Heart left ventricle (tissue), 16 donors: ENCODE measurements around the gene KIAA0753. TPM values are rescaled to one million over a fixed set of nuclear protein-coding genes. Genes with fewer than 3 reads are reported as not detected.

Experiments used
- ATAC-seq, 4 donors: fragments of 200-7000 bp; cut with Tn5 transposase; one replicate each; pipeline ENCODE4 v1.9.1; 2020 to 2022; ENCODE audit warnings: moderate library complexity in 4 of 4, mild to moderate bottlenecking in 3 of 4, moderate number of reproducible peaks in 1 of 4
- DNase-seq, 5 donors: peaks; one replicate each; pipeline ENCODE4 v3.0.0-alpha.2; 2020
- H3K27ac ChIP-seq, 12 donors: fragments of 200-600 bp; sonication (generic) in 4 of 12; one replicate each; pipeline versions ENCODE4 v1.5.0 to v1.8.0; 2016 to 2022; ENCODE audit warnings: mild to moderate bottlenecking in 2 of 12
- H3K27me3 ChIP-seq, 9 donors: fragments of 200-600 bp; sonication (generic) in 2 of 9; one replicate each; pipeline versions ENCODE4 v1.5.1 to v1.8.0; 2016 to 2022; ENCODE audit warnings: mild to moderate bottlenecking in 3 of 9
- H3K36me3 ChIP-seq, 9 donors: fragments of 200-600 bp; sonication (generic) in 2 of 9; one replicate each; pipeline versions ENCODE4 v1.5.0 to v1.8.0; 2018 to 2022; ENCODE audit warnings: mild to moderate bottlenecking in 2 of 9
- H3K4me1 ChIP-seq, 12 donors: fragments of 200-600 bp; sonication (generic) in 4 of 12; one replicate each; pipeline versions ENCODE4 v1.5.0 to v1.8.0; 2016 to 2022; ENCODE audit warnings: mild to moderate bottlenecking in 3 of 12
- H3K4me3 ChIP-seq, 12 donors: fragments of 200-600 bp; sonication (generic) in 4 of 12; one replicate each; pipeline versions ENCODE4 v1.5.0 to v1.8.0; 2017 to 2022; ENCODE audit warnings: mild to moderate bottlenecking in 9 of 12, moderate library complexity in 4 of 12
- H3K9me3 ChIP-seq, 12 donors: fragments of 200-600 bp; sonication (generic) in 4 of 12; one replicate each; pipeline versions ENCODE4 v1.5.0 to v1.8.0; 2016 to 2022; ENCODE audit warnings: mild to moderate bottlenecking in 1 of 12
- POLR2A ChIP-seq, 2 donors: fragments of 450-650 bp; IDR thresholded peaks; one replicate each; pipeline ENCODE4 v1.6.1; 2017; ENCODE audit warnings: antibody characterized with exemption in 2 of 2, mild to moderate bottlenecking in 2 of 2, moderate library complexity in 2 of 2
- WGBS, 4 donors: extraction: QIAGEN DNeasy Blood & Tissue Kit in 2 of 4; methylation state at CpG; one replicate each; pipeline versions ENCODE4 v1.1.5 to v1.1.7; 2013 to 2018; 5-methylcytosine and 5-hydroxymethylcytosine counted together
- intact Hi-C, 10 donors: fragments of 100-400 bp; cut with DNase I; formaldehyde crosslinking; loops; one replicate each; pipeline versions ENCODE4 v1.11.1 to v1.14.2; 2022
- polyA plus RNA-seq, 2 donors: library from polyadenylated mRNA; stranded (reverse); fragments of 200-250 nt; gene quantifications; one replicate each; pipeline ENCODE4 v1.2.3, GENCODE V29; 2013
- total RNA-seq, 9 donors: library from RNA; depleted of rRNA in 2 of 9; stranded (reverse); fragments of >200 nt in 2 of 9; fragmentation: NEBNext Ultra II Directional in 3 of 9; extraction: Animal tissue kit (Norgen Biotek cat#: 25700) in 3 of 9; gene quantifications; one replicate each; pipeline versions ENCODE4 v1.1.0 to v1.2.4, GENCODE V29; 2016 to 2023
- TF ChIP-seq, protein P1 (sequence below), 12 donors: fragments of 200-600 bp; sonication (generic) in 4 of 12; IDR thresholded peaks; one replicate each; pipeline versions ENCODE4 v1.5.0 to v1.8.0; 2018 to 2022; ENCODE audit warnings: antibody characterized with exemption in 12 of 12, mild to moderate bottlenecking in 5 of 12
- donor health status: ischemic (EF 13 %, LVEDD 7.1; RV severe dilation, severe dysfunction).
- donor health status: healthy with polysubstance abuse.
- donor health status: DM: no; HTN: yes; CAD: no.
- donor health status: DM: no; HTN: no; CAD: no.
- donor health status: ischemic (EF 25% LVEDD 6.9; RV normal size, moderate dysfunction).
- donor health status: ischemic (EF 25% LVEDD 5.7; RV mildly dilated, moderate dysfunction).
- donor health status: healthy.
- donor health status: DM: yes; HTN: yes; CAD: no.
- donor health status: ischemic (EF 35%, LVEDD 5.7; RV mildly dilated, moderate dysfunction).
- donor health status: nonischemic (EF 11% LVEDD 7.7; RV severe dilation, severe dysfunction).
- donor health status: DM: yes; HTN: yes; CAD: no.
- donor health status: PGD.
- donor health status: ischemic (EF 29% LVEDD 5.4; RV normal size, mild dysfunction).
- donor health status: nonischemic (EF 23%, LVEDD 6.1; RV moderate dilation, normal function).

The KIAA0753 gene
- total and polyA plus RNA-seq, 11 donors: 2.7 to 10.2 (median 5.0) TPM

DNA sequence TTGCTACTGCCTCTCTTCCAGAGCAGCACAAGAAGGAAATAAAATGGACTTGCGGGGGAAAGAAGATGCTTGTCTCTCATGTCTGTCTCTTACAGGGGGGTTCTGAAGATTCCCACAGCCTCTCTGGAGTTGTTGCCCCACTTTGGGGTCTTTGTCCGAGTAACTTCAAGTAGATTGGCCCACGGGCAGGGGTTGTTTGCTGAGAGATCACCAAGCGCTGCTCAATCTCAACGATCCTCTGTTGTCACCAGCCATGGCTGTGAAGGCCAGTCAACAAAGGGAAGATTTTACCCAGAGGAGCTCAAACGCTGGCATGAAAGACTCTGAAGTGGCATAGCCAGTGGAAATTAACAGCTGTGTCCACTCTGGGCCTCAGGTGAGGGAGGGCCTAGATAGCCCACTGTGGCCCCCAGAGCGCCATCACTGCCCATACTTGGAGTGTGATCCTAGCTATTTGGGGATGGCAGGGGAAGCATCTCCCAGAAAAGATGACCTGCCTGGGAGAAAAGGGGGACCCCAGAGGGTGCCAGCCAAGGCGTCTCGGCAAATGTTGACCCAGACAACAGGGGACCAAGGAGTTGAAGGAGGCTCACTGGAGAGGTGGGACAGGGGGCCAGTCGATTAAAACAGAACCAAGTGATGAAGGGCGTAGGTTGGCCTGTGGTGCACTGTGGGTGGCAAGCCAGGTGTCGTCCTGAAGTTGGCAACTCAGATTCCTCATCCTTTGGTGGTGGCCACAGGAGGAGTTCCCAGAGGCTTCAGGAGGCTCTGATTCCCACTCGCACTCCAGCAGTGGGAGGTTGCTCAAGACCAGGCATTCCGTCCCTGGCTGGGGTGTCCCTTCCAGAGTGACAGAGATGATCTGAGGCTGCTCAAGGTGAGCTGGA, 44.6 kb upstream of the KIAA0753 start:
- peaks cover 0 to 13% (median 0%) of the 10 kb centered on the region in 9 donors for H3K27me3 ChIP-seq
- no peaks in the 10 kb centered on the region for H3K4me1 ChIP-seq
- 71 to 78% (median 75%) methylated on average over 12 to 14 of the region's 14 CpGs for WGBS, 4 donors
- TF ChIP-seq, protein P1, sequence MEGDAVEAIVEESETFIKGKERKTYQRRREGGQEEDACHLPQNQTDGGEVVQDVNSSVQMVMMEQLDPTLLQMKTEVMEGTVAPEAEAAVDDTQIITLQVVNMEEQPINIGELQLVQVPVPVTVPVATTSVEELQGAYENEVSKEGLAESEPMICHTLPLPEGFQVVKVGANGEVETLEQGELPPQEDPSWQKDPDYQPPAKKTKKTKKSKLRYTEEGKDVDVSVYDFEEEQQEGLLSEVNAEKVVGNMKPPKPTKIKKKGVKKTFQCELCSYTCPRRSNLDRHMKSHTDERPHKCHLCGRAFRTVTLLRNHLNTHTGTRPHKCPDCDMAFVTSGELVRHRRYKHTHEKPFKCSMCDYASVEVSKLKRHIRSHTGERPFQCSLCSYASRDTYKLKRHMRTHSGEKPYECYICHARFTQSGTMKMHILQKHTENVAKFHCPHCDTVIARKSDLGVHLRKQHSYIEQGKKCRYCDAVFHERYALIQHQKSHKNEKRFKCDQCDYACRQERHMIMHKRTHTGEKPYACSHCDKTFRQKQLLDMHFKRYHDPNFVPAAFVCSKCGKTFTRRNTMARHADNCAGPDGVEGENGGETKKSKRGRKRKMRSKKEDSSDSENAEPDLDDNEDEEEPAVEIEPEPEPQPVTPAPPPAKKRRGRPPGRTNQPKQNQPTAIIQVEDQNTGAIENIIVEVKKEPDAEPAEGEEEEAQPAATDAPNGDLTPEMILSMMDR (IDR thresholded peaks at IDR 0.05): no peak
- no peak for TF ChIP-seq POLR2A (IDR thresholded peaks at IDR 0.05)
- no peaks in the 10 kb centered on the region for H3K9me3 ChIP-seq
- DNase-seq: no peak
- intact Hi-C loops: no loop called here
- no peak overlapping the region for H3K4me3 ChIP-seq
- no peak for ATAC-seq
- no peaks in the 10 kb centered on the region for H3K36me3 ChIP-seq
- no peak overlapping the region for H3K27ac ChIP-seq

DNA sequence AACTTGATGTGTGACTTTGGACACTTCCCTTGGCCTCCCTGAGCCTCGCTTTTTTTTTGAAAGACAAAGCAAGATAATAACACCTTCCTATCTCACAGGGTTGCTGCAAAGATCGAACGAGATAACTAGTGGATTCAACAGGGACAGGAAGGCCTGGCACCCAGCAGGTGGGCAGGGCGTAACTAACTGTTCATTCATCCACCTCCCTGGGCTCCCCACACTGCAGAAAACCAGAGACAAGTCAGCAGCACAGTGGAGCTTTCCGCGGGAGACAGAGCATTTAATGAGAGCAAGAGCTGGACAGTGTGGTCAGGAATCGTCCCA, 43.9 kb upstream of the KIAA0753 start:
- peaks cover 0 to 13% (median under 1%) of the 10 kb centered on the region in 9 donors for H3K27me3 ChIP-seq
- H3K4me3 ChIP-seq: no peak overlapping the region
- DNase-seq (no peak), ATAC-seq (no peak)
- no peaks in the 10 kb centered on the region for H3K4me1 ChIP-seq
- no peaks in the 10 kb centered on the region for H3K36me3 ChIP-seq
- H3K9me3 ChIP-seq: no peaks in the 10 kb centered on the region
- intact Hi-C loops: no loop called here
- H3K27ac ChIP-seq: no peak overlapping the region
- 40 to 57% (median 49%) methylated on average over 7 of the region's 7 CpGs for WGBS, 4 donors
- TF ChIP-seq POLR2A (IDR thresholded peaks at IDR 0.05): no peak
- TF ChIP-seq, protein P1 (IDR thresholded peaks at IDR 0.05): no peak

DNA sequence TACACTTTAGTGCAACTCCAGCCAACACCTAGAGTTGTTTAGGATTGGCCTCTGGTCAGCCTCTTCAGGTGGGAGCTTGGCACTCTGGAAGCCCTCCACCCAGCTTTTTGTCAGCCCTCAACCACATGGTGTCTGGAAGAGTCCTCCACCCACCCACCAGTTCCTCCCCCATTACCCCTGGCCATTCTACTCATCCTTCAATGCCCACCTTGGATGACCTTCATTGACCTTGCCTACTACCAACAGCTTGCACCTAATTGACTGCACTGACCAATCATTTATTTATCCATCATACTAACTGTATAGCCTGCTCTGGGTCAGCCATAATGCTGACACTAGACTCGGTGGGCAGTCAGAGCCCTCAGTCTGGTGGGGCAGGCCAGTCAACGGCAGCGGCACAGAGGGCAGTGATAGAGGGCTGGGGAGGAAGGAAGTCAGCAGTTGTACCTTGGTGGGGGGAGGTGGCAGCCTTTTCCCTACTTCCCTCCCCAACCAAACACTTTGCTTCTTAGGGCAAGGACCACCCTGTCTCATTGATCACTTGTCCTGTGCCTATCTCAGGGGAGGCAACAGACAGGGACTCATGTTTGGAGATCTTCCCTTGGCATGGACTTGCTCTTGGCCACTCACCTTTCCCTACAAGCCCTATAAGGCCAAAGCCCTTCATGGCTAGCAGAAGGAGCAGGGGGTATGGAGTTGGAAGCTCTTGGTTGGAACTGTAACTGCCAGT, 43.4 kb upstream of the KIAA0753 start:
- Histone ChIP-seq H3K4me3 (no peak overlapping the region), H3K36me3 (no peaks in the 10 kb centered on the region), H3K27ac (no peak overlapping the region), H3K9me3 (no peaks in the 10 kb centered on the region), H3K4me1 (no peaks in the 10 kb centered on the region), H3K27me3 (peaks cover 0 to 15% (median 5%) of the 10 kb centered on the region in 9 donors)
- intact Hi-C loops: no loop called here
- no peak for DNase-seq
- 76 to 87% (median 83%) methylated on average over 3 of the region's 3 CpGs for WGBS, 4 donors
- no peak for ATAC-seq
- TF ChIP-seq, protein P1 (IDR thresholded peaks at IDR 0.05): no peak
- no peak for TF ChIP-seq POLR2A (IDR thresholded peaks at IDR 0.05)

DNA sequence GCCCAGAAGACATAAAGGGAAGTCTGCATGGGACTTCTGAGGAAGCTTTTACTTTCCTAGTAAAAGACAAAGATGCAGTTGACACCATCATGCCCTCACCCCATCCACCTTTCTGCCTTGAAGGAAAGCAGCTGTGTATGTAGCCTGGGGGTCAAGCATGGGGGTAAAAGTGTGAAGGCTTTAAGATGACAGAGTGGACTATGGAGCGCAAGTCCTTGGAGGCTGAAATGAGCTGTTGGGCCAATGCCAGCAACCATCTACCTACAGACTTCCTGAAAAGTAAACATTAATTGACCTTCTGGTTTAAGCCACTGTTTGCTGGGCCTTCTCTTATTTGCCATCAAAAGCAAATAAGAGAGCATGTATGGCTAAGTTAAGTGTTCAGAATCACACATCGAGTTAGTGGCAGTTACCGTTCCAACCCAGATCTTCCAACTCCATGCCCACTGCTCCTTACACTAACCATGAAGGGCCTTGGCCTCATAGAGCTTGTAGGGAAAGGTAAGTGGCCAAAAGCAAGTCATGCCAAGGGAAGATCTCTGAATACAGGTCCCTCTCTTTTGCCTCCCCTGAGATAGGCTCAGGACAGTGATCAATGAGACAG, 42.7 kb upstream of the KIAA0753 start:
- ATAC-seq: no peak
- Histone ChIP-seq H3K9me3 (no peaks in the 10 kb centered on the region), H3K4me1 (no peaks in the 10 kb centered on the region), H3K4me3 (no peak overlapping the region), H3K27ac (no peak overlapping the region), H3K36me3 (no peaks in the 10 kb centered on the region), H3K27me3 (peaks cover 0 to 22% (median 5%) of the 10 kb centered on the region in 9 donors)
- TF ChIP-seq, protein P1 (IDR thresholded peaks at IDR 0.05): no peak
- no peak for TF ChIP-seq POLR2A (IDR thresholded peaks at IDR 0.05)
- intact Hi-C loops: no loop called here
- WGBS, 4 donors: 91 to 94% (median 92%) methylated on average over 3 of the region's 3 CpGs
- no peak for DNase-seq
